Left ventricle myocardium inferior (tissue), 1 donor: ENCODE measurements around the gene TAL2. TPM values are rescaled to one million over a fixed set of nuclear protein-coding genes. Genes with fewer than 3 reads are reported as not detected.

Experiments
- DNase-seq: peaks from one replicate; pipeline ENCODE4 v3.0.0-alpha.2; 2020
- H3K27ac ChIP-seq: fragments of 200-600 bp; replicated peaks from 2 replicates; pipeline ENCODE4 v1.8.0; 2021
- H3K27me3 ChIP-seq: fragments of 200-600 bp; 2 replicates; pipeline ENCODE4 v1.8.0; 2021; ENCODE audit warnings: low read depth
- H3K36me3 ChIP-seq: fragments of 200-600 bp; 2 replicates; pipeline ENCODE4 v1.8.0; 2021
- H3K4me1 ChIP-seq: fragments of 200-600 bp; 2 replicates; pipeline ENCODE4 v1.8.0; 2021
- H3K4me3 ChIP-seq: fragments of 200-600 bp; 2 replicates; pipeline ENCODE4 v1.8.0; 2021; ENCODE audit warnings: mild to moderate bottlenecking, moderate library complexity
- H3K9me3 ChIP-seq: fragments of 200-600 bp; replicated peaks from 2 replicates; pipeline ENCODE4 v1.8.0; 2021
- intact Hi-C: fragments of 100-400 bp; cut with micrococcal nuclease; formaldehyde crosslinking; loops from one replicate; pipeline ENCODE4 v1.11.0; 2022
- total RNA-seq: library from RNA; stranded (reverse); fragmentation: NEBNext Ultra II Directional; extraction: Animal tissue kit (Norgen Biotek cat#: 25700); gene quantifications from one replicate; pipeline ENCODE4 v1.2.1, GENCODE V29; 2021
- TF ChIP-seq, protein P1 (sequence below): fragments of 200-600 bp; IDR thresholded peaks from 2 replicates; pipeline ENCODE4 v1.8.0; 2021; ENCODE audit warnings: antibody characterized with exemption, mild to moderate bottlenecking, borderline replicate concordance
- donor health status: DM: no; HTN: yes; CAD: no; lungs with severe emphysema.

Gene TAL2
- total RNA-seq, 1 donor from 2014 or later = not detected

GRCh38 chr9:105710638-105711037, 48.4 kb downstream of the TAL2 start:
- DNase-seq = no peak
- H3K4me3 ChIP-seq = no peak overlapping the region
- intact Hi-C loops = loop anchor here (10.0 kb wide), 1 partner anchor 106 kb away; no protein-coding TSS in a partner anchor
- TF ChIP-seq, protein P1, sequence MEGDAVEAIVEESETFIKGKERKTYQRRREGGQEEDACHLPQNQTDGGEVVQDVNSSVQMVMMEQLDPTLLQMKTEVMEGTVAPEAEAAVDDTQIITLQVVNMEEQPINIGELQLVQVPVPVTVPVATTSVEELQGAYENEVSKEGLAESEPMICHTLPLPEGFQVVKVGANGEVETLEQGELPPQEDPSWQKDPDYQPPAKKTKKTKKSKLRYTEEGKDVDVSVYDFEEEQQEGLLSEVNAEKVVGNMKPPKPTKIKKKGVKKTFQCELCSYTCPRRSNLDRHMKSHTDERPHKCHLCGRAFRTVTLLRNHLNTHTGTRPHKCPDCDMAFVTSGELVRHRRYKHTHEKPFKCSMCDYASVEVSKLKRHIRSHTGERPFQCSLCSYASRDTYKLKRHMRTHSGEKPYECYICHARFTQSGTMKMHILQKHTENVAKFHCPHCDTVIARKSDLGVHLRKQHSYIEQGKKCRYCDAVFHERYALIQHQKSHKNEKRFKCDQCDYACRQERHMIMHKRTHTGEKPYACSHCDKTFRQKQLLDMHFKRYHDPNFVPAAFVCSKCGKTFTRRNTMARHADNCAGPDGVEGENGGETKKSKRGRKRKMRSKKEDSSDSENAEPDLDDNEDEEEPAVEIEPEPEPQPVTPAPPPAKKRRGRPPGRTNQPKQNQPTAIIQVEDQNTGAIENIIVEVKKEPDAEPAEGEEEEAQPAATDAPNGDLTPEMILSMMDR = no peak
- no peaks in the 10 kb centered on the region for H3K9me3 ChIP-seq
- H3K27me3 ChIP-seq = no peaks in the 10 kb centered on the region
- H3K27ac ChIP-seq = peak overlapping the region; percentile 82
- H3K4me1 ChIP-seq = peaks cover 45% of the 10 kb centered on the region
- H3K36me3 ChIP-seq = peaks cover 19% of the 10 kb centered on the region

DNA sequence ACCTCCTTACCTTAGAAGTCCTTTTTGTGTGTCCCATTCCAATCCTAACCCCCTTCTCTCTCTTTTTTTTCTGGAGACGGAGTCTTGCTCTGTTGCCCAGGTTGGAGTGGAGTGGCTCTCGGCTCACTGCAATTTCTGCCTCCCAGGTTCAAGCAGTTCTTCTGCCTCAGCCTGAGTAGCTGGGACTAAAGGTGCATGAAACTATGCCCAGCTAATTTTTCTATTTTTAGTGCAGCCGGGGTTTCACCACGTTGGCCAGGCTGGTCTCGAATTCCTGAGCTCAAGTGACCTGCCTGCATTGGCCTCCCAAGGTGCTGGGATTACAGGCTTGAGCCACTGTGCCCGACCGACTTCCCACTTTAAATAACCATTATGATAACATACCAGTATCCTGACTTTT, 49.6 kb downstream of the TAL2 start:
- DNase-seq = peak; percentile 29
- peak overlapping the region; percentile 82 for H3K27ac ChIP-seq

GRCh38 chr9:105712297-105712696, 50.0 kb downstream of the TAL2 start:
- DNase-seq = no peak
- H3K4me1 ChIP-seq = peaks cover 41% of the 10 kb centered on the region
- no peaks in the 10 kb centered on the region for H3K27me3 ChIP-seq
- intact Hi-C loops = loop anchor here (10.0 kb wide), 1 partner anchor 107 kb away; no protein-coding TSS in a partner anchor
- TF ChIP-seq, protein P1 = no peak
- no peak overlapping the region for H3K4me3 ChIP-seq
- no peaks in the 10 kb centered on the region for H3K9me3 ChIP-seq
- peak overlapping the region; percentile 82 for H3K27ac ChIP-seq
- peaks cover 7% of the 10 kb centered on the region for H3K36me3 ChIP-seq

More for the DNA sequence above, 49.6 kb downstream of the TAL2 start:
- TF ChIP-seq, protein P1 = no peak
- peak overlapping the region; percentile 44 for H3K4me3 ChIP-seq
- H3K9me3 ChIP-seq = no peaks in the 10 kb centered on the region
- no peaks in the 10 kb centered on the region for H3K27me3 ChIP-seq
- H3K4me1 ChIP-seq = peaks cover 41% of the 10 kb centered on the region
- peaks cover 7% of the 10 kb centered on the region for H3K36me3 ChIP-seq
- intact Hi-C loops = loop anchor here (10.0 kb wide), 1 partner anchor 107 kb away; no protein-coding TSS in a partner anchor

Other genes starting within 250 kb of the TAL2 start
- gene FSD1L, start 214.4 kb upstream of the TAL2 start, total RNA-seq = 7.6 TPM
- 9.7 TPM for gene FKTN, start 104.3 kb upstream of the TAL2 start, total RNA-seq
- gene TMEM38B, start 32.1 kb downstream of the TAL2 start, total RNA-seq = 63.2 TPM